Lower leg skin (tissue), 4 donors: Measurements from ENCODE around the gene RFTN2. TPM values are rescaled to one million over a fixed set of nuclear protein-coding genes. Genes with fewer than 3 reads are reported as not detected.

Experiments used
- DNase-seq, 2 donors: peaks; one replicate each; pipeline ENCODE4 v3.0.0-alpha.2; 2019; ENCODE audit warnings: low spot score in 2 of 2
- H3K4me3 ChIP-seq: fragments of 200-600 bp; sonication (generic); 2 replicates; pipeline ENCODE4 v1.5.1; 2017; ENCODE audit warnings: mild to moderate bottlenecking, low read depth; ENCODE audit not compliant: poor library complexity, severe bottlenecking
- POLR2A ChIP-seq, 2 donors: fragments of 450-650 bp; IDR thresholded peaks; one replicate each; pipeline ENCODE4 v1.6.1; 2016 to 2017; ENCODE audit warnings: antibody characterized with exemption in 2 of 2, mild to moderate bottlenecking in 1 of 2, moderate library complexity in 1 of 2
- WGBS, 2 donors: methylation state at CpG; one replicate each; pipeline ENCODE4 v1.1.5; 2018; 5-methylcytosine and 5-hydroxymethylcytosine counted together
- intact Hi-C: fragments of 100-400 bp; cut with DNase I; formaldehyde crosslinking; loops from one replicate; pipeline ENCODE4 v1.15.0; 2023; ENCODE audit warnings: low total_unique reads
- total RNA-seq, 4 donors: library from RNA; depleted of rRNA; stranded (reverse); fragments of >200 nt; gene quantifications; one replicate each; pipeline ENCODE4 v1.1.0, GENCODE V29; 2016
- TF ChIP-seq, protein P1 (sequence below), 3 donors: fragments of 450-650 bp; IDR thresholded peaks; one replicate each; pipeline ENCODE4 v1.5.1; 2016; ENCODE audit warnings: antibody characterized with exemption in 3 of 3, mild to moderate bottlenecking in 3 of 3, moderate library complexity in 2 of 3

The RFTN2 gene
- total RNA-seq, 4 donors from 2014 or later, result 1.5 to 6.5 (median 2.7) TPM

DNA sequence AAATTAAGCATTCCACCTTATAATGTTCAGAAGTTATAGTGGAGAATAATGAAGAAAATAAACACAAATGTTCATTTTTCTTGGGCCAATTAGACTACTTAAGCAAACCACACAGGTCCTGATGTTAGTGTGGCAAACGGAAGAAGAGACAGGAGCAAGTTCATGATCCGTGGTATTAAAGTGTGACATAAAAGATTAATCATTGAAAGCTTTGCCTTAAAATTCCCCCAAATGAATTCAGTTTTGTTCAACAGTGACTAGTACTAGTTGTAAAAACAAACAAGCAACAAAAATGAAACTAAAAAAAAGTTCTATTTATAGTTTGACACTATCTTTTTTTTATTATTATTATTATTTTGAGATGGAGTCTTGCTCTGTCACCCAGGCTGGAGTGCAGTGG is 73.7 kb downstream of the RFTN2 start:
- DNase-seq, result no peak
- TF ChIP-seq, protein P1, sequence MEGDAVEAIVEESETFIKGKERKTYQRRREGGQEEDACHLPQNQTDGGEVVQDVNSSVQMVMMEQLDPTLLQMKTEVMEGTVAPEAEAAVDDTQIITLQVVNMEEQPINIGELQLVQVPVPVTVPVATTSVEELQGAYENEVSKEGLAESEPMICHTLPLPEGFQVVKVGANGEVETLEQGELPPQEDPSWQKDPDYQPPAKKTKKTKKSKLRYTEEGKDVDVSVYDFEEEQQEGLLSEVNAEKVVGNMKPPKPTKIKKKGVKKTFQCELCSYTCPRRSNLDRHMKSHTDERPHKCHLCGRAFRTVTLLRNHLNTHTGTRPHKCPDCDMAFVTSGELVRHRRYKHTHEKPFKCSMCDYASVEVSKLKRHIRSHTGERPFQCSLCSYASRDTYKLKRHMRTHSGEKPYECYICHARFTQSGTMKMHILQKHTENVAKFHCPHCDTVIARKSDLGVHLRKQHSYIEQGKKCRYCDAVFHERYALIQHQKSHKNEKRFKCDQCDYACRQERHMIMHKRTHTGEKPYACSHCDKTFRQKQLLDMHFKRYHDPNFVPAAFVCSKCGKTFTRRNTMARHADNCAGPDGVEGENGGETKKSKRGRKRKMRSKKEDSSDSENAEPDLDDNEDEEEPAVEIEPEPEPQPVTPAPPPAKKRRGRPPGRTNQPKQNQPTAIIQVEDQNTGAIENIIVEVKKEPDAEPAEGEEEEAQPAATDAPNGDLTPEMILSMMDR (IDR thresholded peaks at IDR 0.05), result no peak
- TF ChIP-seq POLR2A (IDR thresholded peaks at IDR 0.05), result no peak
- 80 to 89% methylated on average over 2 of the region's 2 CpGs for WGBS, 2 donors
- no peak overlapping the region for H3K4me3 ChIP-seq
- intact Hi-C loops, result no loop called here

- TF ChIP-seq, protein P1 (IDR thresholded peaks at IDR 0.05), result no peak
- TF ChIP-seq POLR2A (IDR thresholded peaks at IDR 0.05), result no peak
- WGBS, 2 donors, result 94 to 95% methylated on average over 5 of the region's 5 CpGs
- no peak overlapping the region for H3K4me3 ChIP-seq
- DNase-seq, result no peak
- intact Hi-C loops, result no loop called here
Observed at GRCh38 chr2:197600306-197600705, 75.1 kb downstream of the RFTN2 start.

GRCh38 chr2:197599285-197599965 is 76.0 kb downstream of the RFTN2 start:
- 41% methylated on average over 11 of the region's 11 CpGs for WGBS, 2 donors

GRCh38 chr2:197598450-197598849 is 76.9 kb downstream of the RFTN2 start:
- no peak for DNase-seq
- intact Hi-C loops, result no loop called here
- WGBS, 2 donors, result 92 to 96% methylated on average over 5 of the region's 5 CpGs
- no peak for TF ChIP-seq POLR2A (IDR thresholded peaks at IDR 0.05)
- TF ChIP-seq, protein P1 (IDR thresholded peaks at IDR 0.05), result no peak
- no peak overlapping the region for H3K4me3 ChIP-seq

More at GRCh38 chr2:197599285-197599965, 76.0 kb downstream of the RFTN2 start:
- no peak overlapping the region for H3K4me3 ChIP-seq
- no peak for DNase-seq
- intact Hi-C loops, result no loop called here
- TF ChIP-seq, protein P1 (IDR thresholded peaks at IDR 0.05), result no peak
- no peak for TF ChIP-seq POLR2A (IDR thresholded peaks at IDR 0.05)

DNA sequence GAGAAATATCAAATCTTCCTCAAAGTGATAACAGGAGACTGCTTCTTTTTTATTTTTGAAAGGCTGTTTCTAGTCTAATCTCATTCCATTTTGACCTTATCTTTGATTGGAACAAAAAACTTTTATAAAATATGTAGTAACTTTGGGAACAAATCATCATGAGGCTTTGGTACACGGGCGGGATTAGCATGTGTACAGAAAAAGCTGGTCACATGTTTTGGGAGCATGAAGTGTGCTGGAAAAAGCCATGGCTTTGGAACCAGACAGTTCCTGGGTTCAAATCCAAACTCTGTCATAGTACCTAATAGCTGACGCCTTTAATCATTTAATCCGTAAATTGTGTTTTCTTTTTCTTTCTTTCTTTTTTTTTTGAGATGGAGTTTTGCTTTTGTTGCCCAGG is 78.2 kb downstream of the RFTN2 start:
- no peak overlapping the region for H3K4me3 ChIP-seq
- DNase-seq, result no peak
- intact Hi-C loops, result no loop called here
- 71 to 74% methylated on average over 4 of the region's 4 CpGs for WGBS, 2 donors
- TF ChIP-seq POLR2A (IDR thresholded peaks at IDR 0.05), result no peak
- TF ChIP-seq, protein P1 (IDR thresholded peaks at IDR 0.05), result no peak

- intact Hi-C loops, result no loop called here
- no peak for TF ChIP-seq POLR2A (IDR thresholded peaks at IDR 0.05)
- TF ChIP-seq, protein P1 (IDR thresholded peaks at IDR 0.05), result no peak
- 18 to 48% methylated on average over 1 of the region's 1 CpG for WGBS, 2 donors
- no peak overlapping the region for H3K4me3 ChIP-seq
- no peak for DNase-seq
Observed at GRCh38 chr2:197596766-197597165, 78.6 kb downstream of the RFTN2 start.
